Measurements from ENCODE around the gene LRMDA.
"Not testable (repeated sequence)": the region's sequence is repeated elsewhere in the genome, so short reads cannot be mapped to it uniquely, and the experiment has no call there.

The LRMDA gene

DNA sequence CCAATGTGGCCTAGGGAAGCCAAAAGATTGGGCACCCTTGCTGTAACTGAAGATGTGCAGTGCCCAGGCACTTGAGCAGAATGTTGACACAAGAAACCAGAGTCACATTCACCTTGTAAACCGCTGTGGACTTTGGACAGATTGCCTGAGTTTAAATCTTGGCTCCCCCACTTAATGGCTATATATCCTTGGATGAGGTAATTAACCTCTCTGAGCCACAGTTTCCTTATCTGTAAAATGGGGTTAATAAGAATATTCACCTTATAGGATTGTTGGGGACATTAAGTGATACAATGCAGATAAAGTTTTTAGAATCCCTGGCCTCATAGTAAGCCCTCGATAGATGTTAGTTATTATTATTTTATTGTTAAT lies 331.0 kb downstream of the LRMDA start:
- in situ Hi-C loops (cut with HindIII; ENCODE audit: low sequenced_read_pairs) = no loop called here
- H3K4me3 ChIP-seq (ENCODE audit: low read depth, low read length) = no peak overlapping the region
- DNase-seq (ENCODE audit: low read depth) = no peak
- TF ChIP-seq, protein P1, sequence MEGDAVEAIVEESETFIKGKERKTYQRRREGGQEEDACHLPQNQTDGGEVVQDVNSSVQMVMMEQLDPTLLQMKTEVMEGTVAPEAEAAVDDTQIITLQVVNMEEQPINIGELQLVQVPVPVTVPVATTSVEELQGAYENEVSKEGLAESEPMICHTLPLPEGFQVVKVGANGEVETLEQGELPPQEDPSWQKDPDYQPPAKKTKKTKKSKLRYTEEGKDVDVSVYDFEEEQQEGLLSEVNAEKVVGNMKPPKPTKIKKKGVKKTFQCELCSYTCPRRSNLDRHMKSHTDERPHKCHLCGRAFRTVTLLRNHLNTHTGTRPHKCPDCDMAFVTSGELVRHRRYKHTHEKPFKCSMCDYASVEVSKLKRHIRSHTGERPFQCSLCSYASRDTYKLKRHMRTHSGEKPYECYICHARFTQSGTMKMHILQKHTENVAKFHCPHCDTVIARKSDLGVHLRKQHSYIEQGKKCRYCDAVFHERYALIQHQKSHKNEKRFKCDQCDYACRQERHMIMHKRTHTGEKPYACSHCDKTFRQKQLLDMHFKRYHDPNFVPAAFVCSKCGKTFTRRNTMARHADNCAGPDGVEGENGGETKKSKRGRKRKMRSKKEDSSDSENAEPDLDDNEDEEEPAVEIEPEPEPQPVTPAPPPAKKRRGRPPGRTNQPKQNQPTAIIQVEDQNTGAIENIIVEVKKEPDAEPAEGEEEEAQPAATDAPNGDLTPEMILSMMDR (IDR thresholded peaks at IDR 0.05; ENCODE audit: low read depth, low read length, missing control alignments) = no peak

GRCh38 chr10:75763652-75764051 lies 332.2 kb downstream of the LRMDA start:
- H3K4me3 ChIP-seq (ENCODE audit: low read depth, low read length) = no peak overlapping the region
- TF ChIP-seq, protein P1 (IDR thresholded peaks at IDR 0.05; ENCODE audit: low read depth, low read length, missing control alignments) = no peak
- in situ Hi-C loops (cut with HindIII; ENCODE audit: low sequenced_read_pairs) = no loop called here
- DNase-seq (ENCODE audit: low read depth) = no peak

- H3K4me3 ChIP-seq (ENCODE audit: low read depth, low read length) = no peak overlapping the region
- no peak for DNase-seq (ENCODE audit: low read depth)
- TF ChIP-seq, protein P1 (IDR thresholded peaks at IDR 0.05; ENCODE audit: low read depth, low read length, missing control alignments) = no peak
- in situ Hi-C loops (cut with HindIII; ENCODE audit: low sequenced_read_pairs) = no loop called here
These were observed 333.8 kb downstream of the LRMDA start for GRCh38 chr10:75764974-75765788.

- TF ChIP-seq, protein P1 (IDR thresholded peaks at IDR 0.05; ENCODE audit: low read depth, low read length, missing control alignments) = no peak
- DNase-seq (ENCODE audit: low read depth) = no peak
- in situ Hi-C loops (cut with HindIII; ENCODE audit: low sequenced_read_pairs) = no loop called here
- H3K4me3 ChIP-seq (ENCODE audit: low read depth, low read length) = no peak overlapping the region
These were observed 334.3 kb downstream of the LRMDA start for GRCh38 chr10:75765789-75766096.

DNA sequence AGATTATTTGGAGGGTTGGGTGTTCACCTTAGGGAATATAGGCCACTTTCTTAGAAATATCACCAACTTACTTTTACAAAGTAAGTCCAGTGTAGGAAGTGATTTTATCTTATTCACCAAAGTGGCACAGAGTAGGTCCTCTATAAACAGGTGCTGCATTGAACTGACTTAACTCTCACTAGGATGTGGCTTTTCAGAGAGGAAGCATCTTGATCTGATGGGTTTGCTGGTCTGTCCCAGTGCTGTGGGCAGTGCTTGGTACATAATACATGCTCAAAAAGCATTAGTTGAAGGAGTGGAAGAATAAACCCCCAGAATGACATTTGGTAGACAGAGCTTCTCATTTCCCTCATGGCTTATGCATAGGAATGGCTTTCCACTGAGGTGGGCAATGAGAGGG lies 334.7 kb downstream of the LRMDA start:
- TF ChIP-seq, protein P1 (IDR thresholded peaks at IDR 0.05; ENCODE audit: low read depth, low read length, missing control alignments) = no peak
- H3K4me3 ChIP-seq (ENCODE audit: low read depth, low read length) = no peak overlapping the region
- in situ Hi-C loops (cut with HindIII; ENCODE audit: low sequenced_read_pairs) = no loop called here
- no peak for DNase-seq (ENCODE audit: low read depth)

GRCh38 chr10:75766752-75767151 lies 335.3 kb downstream of the LRMDA start:
- DNase-seq (ENCODE audit: low read depth); in situ Hi-C loops (cut with HindIII; ENCODE audit: low sequenced_read_pairs): not testable (repeated sequence)

GRCh38 chr10:75770626-75771081 lies 339.2 kb downstream of the LRMDA start:
- in situ Hi-C loops (cut with HindIII; ENCODE audit: low sequenced_read_pairs) = no loop called here
- TF ChIP-seq, protein P1 (IDR thresholded peaks at IDR 0.05; ENCODE audit: low read depth, low read length, missing control alignments) = no peak
- H3K4me3 ChIP-seq (ENCODE audit: low read depth, low read length) = no peak overlapping the region
- DNase-seq (ENCODE audit: low read depth) = no peak

More at GRCh38 chr10:75766752-75767151, 335.3 kb downstream of the LRMDA start:
- not testable (repeated sequence) for H3K4me3 ChIP-seq (ENCODE audit: low read depth, low read length)

Measured in astrocyte of the cerebellum (primary cell).